D721Med (cell line): ENCODE results near the gene ADAM15.
A peak's percentile ranks its signal among the peaks of the same experiment; 100 is the strongest.

ENCODE experiments used
- DNase-seq: peaks from one replicate; pipeline ENCODE4 v3.0.0; 2011; ENCODE audit warnings: low spot score; ENCODE audit not compliant: insufficient read length
- FAIRE-seq: peaks from 2 replicates; lab custom pipeline; 2011; peaks lifted over from hg19 to GRCh38; lab: Jason Lieb, UNC
- CTCF ChIP-seq: IDR thresholded peaks from 2 replicates; pipeline ENCODE4 v1.5.1; 2012; ENCODE audit warnings: mild to moderate bottlenecking, control low read depth; ENCODE audit not compliant: insufficient read depth; ENCODE audit errors: missing control alignments

Gene ADAM15

DNA sequence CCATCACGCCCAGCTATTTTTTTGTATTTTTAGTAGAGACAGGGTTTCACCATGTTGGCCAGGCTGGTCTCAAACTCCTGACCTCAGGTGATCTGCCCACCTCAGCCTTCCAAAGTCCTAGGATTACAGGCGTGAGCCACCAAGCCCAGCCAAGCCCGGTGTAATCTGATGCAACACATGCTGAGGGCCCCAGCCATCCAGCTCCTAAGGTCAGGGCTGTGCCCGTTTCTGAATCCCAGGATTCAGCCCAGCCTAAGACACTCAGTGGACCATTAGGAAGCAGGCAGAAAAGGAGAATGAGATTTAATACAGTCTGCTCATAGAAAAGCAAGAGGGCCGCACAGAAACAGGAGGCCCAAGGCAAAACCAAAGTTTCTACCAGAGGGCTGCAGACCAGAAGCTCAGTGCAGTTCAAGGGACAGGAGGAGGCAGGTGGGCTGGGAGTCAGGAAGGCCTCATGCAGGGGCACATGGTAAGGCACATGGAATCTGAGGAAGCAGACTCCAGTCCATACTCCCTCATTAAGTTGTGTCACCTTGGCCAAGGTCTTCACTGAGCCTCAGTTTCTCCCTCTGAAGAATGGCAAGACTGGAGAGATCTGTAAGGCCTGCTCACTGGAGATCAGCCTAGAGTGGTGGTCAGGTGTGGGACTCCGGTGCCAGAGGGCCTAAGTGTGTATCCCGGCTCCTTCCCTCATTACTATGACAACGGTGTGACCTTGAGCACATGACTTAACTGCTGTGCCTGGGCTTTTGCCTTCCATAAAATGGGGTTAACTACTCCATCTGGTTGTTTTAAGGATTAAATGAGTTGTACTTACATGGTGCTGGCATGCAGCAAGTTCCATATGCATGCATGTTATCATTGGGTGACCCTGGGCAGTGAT lies 2.4 kb upstream of the ADAM15 start:
- no peak for FAIRE-seq
- no peak for TF ChIP-seq CTCF
- DNase-seq: no peak

DNA sequence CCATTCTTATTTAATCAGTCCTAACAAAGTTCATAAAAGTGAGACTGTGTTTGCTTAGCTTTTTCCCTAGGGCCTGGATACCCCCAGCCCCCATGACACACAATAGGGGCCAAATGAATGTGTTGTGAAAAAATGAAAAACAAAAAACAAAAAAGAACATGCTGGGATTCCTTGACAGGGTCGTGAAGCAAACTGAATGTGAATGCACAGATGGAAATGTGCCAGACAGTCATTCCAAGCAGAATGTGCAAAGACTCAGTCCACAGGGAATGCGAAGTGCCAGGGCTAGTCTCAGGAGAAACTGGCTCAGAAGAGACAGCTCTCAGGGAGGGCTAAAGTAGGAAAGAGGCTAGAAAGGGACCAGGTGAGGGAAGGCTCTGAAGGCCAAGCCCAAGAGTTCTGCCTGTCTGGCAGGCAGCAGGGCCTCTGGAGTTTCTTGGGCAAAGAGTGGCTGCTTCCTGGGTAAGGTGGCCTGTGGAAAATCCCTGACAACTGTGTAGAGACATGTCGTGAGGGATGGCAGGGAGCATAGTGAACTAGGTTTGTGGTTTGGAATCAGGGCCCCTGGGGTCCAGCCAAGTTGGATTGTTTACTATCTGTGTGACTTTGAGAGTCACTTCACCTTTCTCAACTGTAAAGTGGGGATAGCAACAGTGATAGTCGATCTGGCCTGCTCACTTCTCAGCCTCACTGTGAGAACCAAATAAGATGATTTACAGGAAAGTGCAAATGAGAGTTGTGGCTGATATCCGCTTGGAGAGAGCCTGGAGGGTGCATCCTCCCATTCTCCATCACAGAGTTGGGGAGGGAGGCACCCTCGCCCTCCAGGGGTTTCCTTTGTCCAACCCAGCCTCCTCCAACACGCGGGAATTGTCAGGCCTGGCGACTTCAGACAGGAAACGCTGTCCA lies 1.2 kb upstream of the ADAM15 start:
- no peak for FAIRE-seq
- no peak for DNase-seq
- TF ChIP-seq CTCF: no peak

GRCh38 chr1:155051342-155051776 lies 243 bp downstream of the ADAM15 start:
- no peak for DNase-seq
- no peak for TF ChIP-seq CTCF
- FAIRE-seq: no peak

DNA sequence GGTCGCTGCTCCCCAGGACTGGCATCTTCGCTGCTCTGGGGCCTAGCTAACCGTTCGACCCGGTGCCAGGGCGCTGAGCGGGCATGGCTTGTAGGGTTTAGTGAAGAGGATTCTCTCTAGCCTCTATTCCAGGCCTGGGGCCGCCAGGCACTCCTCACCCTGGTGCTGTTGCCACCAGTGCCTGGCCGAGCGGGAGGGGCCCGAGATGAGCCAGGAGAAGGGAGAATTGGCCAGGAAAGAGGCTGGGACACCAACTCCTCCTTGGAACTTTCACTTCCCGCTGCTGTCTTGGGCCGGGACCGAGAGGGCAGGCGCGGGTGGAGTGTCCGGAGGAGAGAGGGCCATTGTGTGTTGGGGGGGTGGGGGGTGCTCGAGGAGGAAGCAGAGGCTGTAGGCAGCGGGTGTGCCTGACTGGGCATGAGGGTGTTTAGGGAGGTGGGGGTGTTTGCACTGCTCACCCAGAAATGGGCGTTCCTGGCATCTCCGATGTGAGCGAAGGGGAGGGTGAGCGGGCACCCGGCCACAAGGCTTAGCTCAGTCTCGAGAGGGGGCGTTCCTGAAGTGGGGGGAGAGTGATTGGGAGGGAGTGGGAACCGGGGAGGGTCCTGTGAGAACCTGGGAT lies 772 bp downstream of the ADAM15 start:
- no peak for TF ChIP-seq CTCF
- DNase-seq (no peak), FAIRE-seq (no peak)

- FAIRE-seq (no peak), DNase-seq (no peak)
- peak; percentile 41 for TF ChIP-seq CTCF
These were observed 1.6 kb downstream of the ADAM15 start for GRCh38 chr1:155052439-155053395.

DNA sequence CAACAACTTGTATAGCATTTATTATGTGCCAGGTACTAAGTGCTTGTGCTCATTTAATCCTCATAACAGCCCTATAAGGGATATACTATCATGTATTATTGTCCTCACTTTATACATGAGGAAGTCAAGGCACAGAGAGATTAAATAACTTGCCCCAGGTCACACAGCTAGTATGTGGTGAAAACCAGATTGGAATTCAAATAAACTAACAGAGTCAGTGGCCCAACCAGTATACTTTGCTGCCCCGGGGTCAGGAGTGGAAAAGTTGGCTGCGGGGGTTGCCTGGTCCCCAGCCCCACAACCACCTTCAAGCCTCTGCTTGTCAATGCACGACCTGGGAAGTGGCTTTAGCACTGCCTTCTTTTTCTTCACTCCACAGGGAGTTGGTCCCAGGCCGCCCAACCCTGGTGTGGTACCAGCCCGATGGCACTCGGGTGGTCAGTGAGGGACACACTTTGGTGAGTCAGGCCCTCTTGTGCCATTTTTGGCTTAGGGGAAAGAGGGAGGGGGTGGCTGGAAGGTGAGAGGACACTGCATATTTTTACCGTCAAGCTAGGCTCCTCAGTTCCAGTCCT lies 2.5 kb downstream of the ADAM15 start:
- no peak for DNase-seq
- no peak for FAIRE-seq
- no peak for TF ChIP-seq CTCF
